ENCODE measurements around the gene OR51F1.

GRCh38 chr11:4804280-4804679 is 34.5 kb upstream of the OR51F1 start, which contains the start of gene OR52R1:
- TF ChIP-seq POLR2AphosphoS5 (IDR thresholded peaks at IDR 0.05; ENCODE audit: low read depth), result no peak
- no peak for TF ChIP-seq CTCF (conservative IDR thresholded peaks at IDR 0.05; ENCODE audit: low read depth in 2 of 2)
- TF ChIP-seq JUNB (IDR thresholded peaks at IDR 0.05; ENCODE audit: unreplicated experiment), result no peak
- no peak for TF ChIP-seq REST (IDR thresholded peaks at IDR 0.05; ENCODE audit: unreplicated experiment)
- no peak for TF ChIP-seq EZH2 (IDR thresholded peaks at IDR 0.05; ENCODE audit: low read depth, unreplicated experiment)
- no peak for TF ChIP-seq EZH2phosphoT487 (IDR thresholded peaks at IDR 0.05; ENCODE audit: unreplicated experiment)
- TF ChIP-seq NANOG (IDR thresholded peaks at IDR 0.05; ENCODE audit: borderline replicate concordance), result no peak
- TF ChIP-seq CREB1 (CRISPR knock-in tag; IDR thresholded peaks at IDR 0.05; ENCODE audit: low read depth), result no peak
- TF ChIP-seq ZNF462 (CRISPR knock-in tag; IDR thresholded peaks at IDR 0.05), result no peak
- TF ChIP-seq ETS1 (IDR thresholded peaks at IDR 0.05), result no peak
- TF ChIP-seq ZNF331 (CRISPR knock-in tag; IDR thresholded peaks at IDR 0.05; ENCODE audit: low read depth), result no peak
